Measurements from ENCODE around the gene SOS2. TPM values are rescaled to one million over a fixed set of nuclear protein-coding genes. Genes with fewer than 3 reads are reported as not detected.
A peak's percentile ranks its signal among the peaks of the same experiment; 100 is the strongest.

The SOS2 gene
- total RNA-seq, 4 donors from 2014 or later, result 45.9 to 82.8 (median 62.1) TPM

- intact Hi-C loops (cut with DNase I; ENCODE audit: low total_unique reads) (no loop called here), in situ Hi-C loops (cut with MboI; ENCODE audit: low pct_ligation_motif_present in 1 of 4, low pct_unique_long_range_greater_than_20kb in 1 of 4, low sequenced_read_pairs in 3 of 4) (no loop called here)
- Histone ChIP-seq H3K4me1 (peaks cover 28 to 60% (median 33%) of the 10 kb centered on the region in 4 donors), H3K36me3 (no peaks in the 10 kb centered on the region), H3K27ac (peak overlapping the region; percentile 94 to 100 (median 100)), H3K4me3 (peak overlapping the region in 3 of 4 donors; percentile 80 to 97 (median 88)), H3K27me3 (no peaks in the 10 kb centered on the region), H3K9me3 (no peaks in the 10 kb centered on the region)
- 33 to 38% methylated on average over 2 of the region's 2 CpGs for WGBS, 2 donors (ENCODE audit: low coverage in 1 of 2)
- no peak for DNase-seq
- TF ChIP-seq, protein P1, sequence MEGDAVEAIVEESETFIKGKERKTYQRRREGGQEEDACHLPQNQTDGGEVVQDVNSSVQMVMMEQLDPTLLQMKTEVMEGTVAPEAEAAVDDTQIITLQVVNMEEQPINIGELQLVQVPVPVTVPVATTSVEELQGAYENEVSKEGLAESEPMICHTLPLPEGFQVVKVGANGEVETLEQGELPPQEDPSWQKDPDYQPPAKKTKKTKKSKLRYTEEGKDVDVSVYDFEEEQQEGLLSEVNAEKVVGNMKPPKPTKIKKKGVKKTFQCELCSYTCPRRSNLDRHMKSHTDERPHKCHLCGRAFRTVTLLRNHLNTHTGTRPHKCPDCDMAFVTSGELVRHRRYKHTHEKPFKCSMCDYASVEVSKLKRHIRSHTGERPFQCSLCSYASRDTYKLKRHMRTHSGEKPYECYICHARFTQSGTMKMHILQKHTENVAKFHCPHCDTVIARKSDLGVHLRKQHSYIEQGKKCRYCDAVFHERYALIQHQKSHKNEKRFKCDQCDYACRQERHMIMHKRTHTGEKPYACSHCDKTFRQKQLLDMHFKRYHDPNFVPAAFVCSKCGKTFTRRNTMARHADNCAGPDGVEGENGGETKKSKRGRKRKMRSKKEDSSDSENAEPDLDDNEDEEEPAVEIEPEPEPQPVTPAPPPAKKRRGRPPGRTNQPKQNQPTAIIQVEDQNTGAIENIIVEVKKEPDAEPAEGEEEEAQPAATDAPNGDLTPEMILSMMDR (IDR thresholded peaks at IDR 0.05), result no peak
- TF ChIP-seq EP300 (IDR thresholded peaks at IDR 0.05; ENCODE audit: low read depth) (no peak), POLR2AphosphoS5 (IDR thresholded peaks at IDR 0.05) (peak in 1 of 3 donors; percentile 23), POLR2A (IDR thresholded peaks at IDR 0.05) (no peak)
Observed at GRCh38 chr14:50229681-50230080, 1.7 kb downstream of the SOS2 start.

DNA sequence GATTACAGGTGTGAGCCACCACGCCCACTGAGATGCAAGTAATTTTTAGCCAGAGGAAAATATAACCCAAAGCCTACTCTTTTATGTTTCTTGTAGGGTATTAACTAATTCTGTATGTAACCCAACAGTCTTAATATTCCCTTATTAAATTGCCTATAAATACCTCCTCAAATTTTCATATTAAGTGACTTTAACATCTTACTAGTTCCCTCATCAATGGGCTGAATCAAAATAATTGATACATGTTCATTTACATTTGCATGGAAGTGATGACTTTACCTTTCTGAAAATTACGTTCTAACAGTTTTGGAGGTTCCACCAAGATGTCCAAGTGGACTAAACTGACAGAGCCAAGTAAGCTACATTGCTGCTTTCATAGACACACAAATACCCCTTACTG lies 3.1 kb downstream of the SOS2 start:
- Histone ChIP-seq H3K36me3 (no peaks in the 10 kb centered on the region), H3K4me3 (no peak overlapping the region), H3K27me3 (no peaks in the 10 kb centered on the region), H3K9me3 (no peaks in the 10 kb centered on the region), H3K4me1 (peaks cover 28 to 60% (median 35%) of the 10 kb centered on the region in 4 donors), H3K27ac (peak overlapping the region in 1 of 4 donors; percentile 100)
- no peak for DNase-seq
- 96 to 97% methylated on average over 2 of the region's 2 CpGs for WGBS, 2 donors (ENCODE audit: low coverage in 1 of 2)
- intact Hi-C loops (cut with DNase I; ENCODE audit: low total_unique reads), result no loop called here
- TF ChIP-seq, protein P1 (IDR thresholded peaks at IDR 0.05), result no peak
- TF ChIP-seq EP300 (IDR thresholded peaks at IDR 0.05; ENCODE audit: low read depth) (no peak), POLR2A (IDR thresholded peaks at IDR 0.05) (no peak), POLR2AphosphoS5 (IDR thresholded peaks at IDR 0.05) (no peak)
- in situ Hi-C loops (cut with MboI; ENCODE audit: low pct_ligation_motif_present in 1 of 4, low pct_unique_long_range_greater_than_20kb in 1 of 4, low sequenced_read_pairs in 3 of 4), result no loop called here

- Histone ChIP-seq H3K9me3 (no peaks in the 10 kb centered on the region), H3K27ac (peak overlapping the region; percentile 39 to 67 (median 56)), H3K36me3 (no peaks in the 10 kb centered on the region), H3K4me1 (peaks cover 31 to 71% (median 39%) of the 10 kb centered on the region in 4 donors), H3K4me3 (no peak overlapping the region), H3K27me3 (no peaks in the 10 kb centered on the region)
- DNase-seq, result no peak
- WGBS, 2 donors (ENCODE audit: low coverage in 1 of 2), result 36 to 49% methylated on average over 5 of the region's 5 CpGs
- intact Hi-C loops (cut with DNase I; ENCODE audit: low total_unique reads) (no loop called here), in situ Hi-C loops (cut with MboI; ENCODE audit: low pct_ligation_motif_present in 1 of 4, low pct_unique_long_range_greater_than_20kb in 1 of 4, low sequenced_read_pairs in 3 of 4) (no loop called here)
- TF ChIP-seq, protein P1 (IDR thresholded peaks at IDR 0.05), result no peak
- TF ChIP-seq POLR2A (IDR thresholded peaks at IDR 0.05) (no peak), POLR2AphosphoS5 (IDR thresholded peaks at IDR 0.05) (no peak), EP300 (IDR thresholded peaks at IDR 0.05; ENCODE audit: low read depth) (no peak)
Observed at GRCh38 chr14:50225974-50226297, 5.4 kb downstream of the SOS2 start.

GRCh38 chr14:50225067-50225973 lies 6.1 kb downstream of the SOS2 start:
- Histone ChIP-seq H3K9me3 (no peaks in the 10 kb centered on the region), H3K4me3 (no peak overlapping the region), H3K36me3 (no peaks in the 10 kb centered on the region), H3K4me1 (peaks cover 31 to 71% (median 43%) of the 10 kb centered on the region in 4 donors), H3K27ac (peak overlapping the region; percentile 39 to 67 (median 56)), H3K27me3 (no peaks in the 10 kb centered on the region)
- TF ChIP-seq, protein P1 (IDR thresholded peaks at IDR 0.05), result no peak
- TF ChIP-seq POLR2A (IDR thresholded peaks at IDR 0.05) (no peak), POLR2AphosphoS5 (IDR thresholded peaks at IDR 0.05) (peak in 1 of 3 donors; percentile 16), EP300 (IDR thresholded peaks at IDR 0.05; ENCODE audit: low read depth) (no peak)
- intact Hi-C loops (cut with DNase I; ENCODE audit: low total_unique reads), result no loop called here
- no peak for DNase-seq
- in situ Hi-C loops (cut with MboI; ENCODE audit: low pct_ligation_motif_present in 1 of 4, low pct_unique_long_range_greater_than_20kb in 1 of 4, low sequenced_read_pairs in 3 of 4), result no loop called here
- 47 to 55% methylated on average over 3 to 5 of the region's 5 CpGs for WGBS, 2 donors (ENCODE audit: low coverage in 1 of 2)
